Activated naive CD8-positive, alpha-beta T cell treated with anti-CD3 and anti-CD28 coated beads, Interleukin-2, amount 50 U/mL, for 24 hours (primary cell): Measurements from ENCODE around the gene SEC24A.
A peak's percentile ranks its signal among the peaks of the same experiment; 100 is the strongest.
"Not testable (repeated sequence)": the region's sequence is repeated elsewhere in the genome, so short reads cannot be mapped to it uniquely, and the experiment has no call there.

Experiments
- ATAC-seq: fragments of 150-1000 bp; cut with Tn5 transposase; one replicate; pipeline ENCODE4 v1.10.0; 2021
- DNase-seq: peaks from one replicate; pipeline ENCODE4 v3.0.0; 2021
- H3K27ac Mint-ChIP-seq: one replicate; pipeline ENCODE4 v1.8.0; 2021; ENCODE audit warnings: mild to moderate bottlenecking, mixed read lengths
- H3K27me3 Mint-ChIP-seq: one replicate; pipeline ENCODE4 v1.8.0; 2021; ENCODE audit warnings: mixed read lengths
- H3K36me3 Mint-ChIP-seq: one replicate; pipeline ENCODE4 v1.8.0; 2021; ENCODE audit warnings: low read depth, mixed read lengths
- H3K4me1 Mint-ChIP-seq: one replicate; pipeline ENCODE4 v1.8.0; 2021; ENCODE audit warnings: mixed read lengths
- H3K4me3 Mint-ChIP-seq: one replicate; pipeline ENCODE4 v1.8.0; 2021; ENCODE audit warnings: mild to moderate bottlenecking, moderate library complexity, mixed read lengths
- H3K9me3 Mint-ChIP-seq: one replicate; pipeline ENCODE4 v1.8.0; 2021; ENCODE audit warnings: mixed read lengths

Gene SEC24A

DNA sequence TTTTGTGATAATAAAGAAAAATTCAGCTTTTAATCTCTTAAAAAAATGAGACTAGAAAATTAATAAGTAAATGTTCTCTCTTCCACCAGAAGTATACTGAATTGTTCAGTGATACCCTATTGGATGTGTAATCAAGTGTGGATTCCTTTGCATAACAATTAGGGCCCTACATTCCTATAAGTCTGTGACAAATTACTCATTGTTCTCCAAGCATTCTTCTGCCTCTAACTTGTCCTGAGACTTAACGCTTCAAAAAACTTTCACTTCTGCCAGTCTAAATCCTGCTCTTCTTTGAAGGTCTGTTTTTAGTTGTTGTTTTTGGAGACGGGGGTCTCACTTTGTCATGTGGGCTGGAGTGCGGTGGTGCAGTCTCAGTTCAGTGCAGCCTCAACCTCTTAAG is 100.8 kb downstream of the SEC24A start:
- Mint-ChIP-seq H3K27ac (no peak overlapping the region), H3K27me3 (no peaks in the 10 kb centered on the region), H3K4me1 (no peaks in the 10 kb centered on the region), H3K36me3 (peaks cover 14% of the 10 kb centered on the region), H3K4me3 (no peak overlapping the region), H3K9me3 (no peaks in the 10 kb centered on the region)
- no peak for DNase-seq
- ATAC-seq, result no peak

- H3K27me3 Mint-ChIP-seq, result no peaks in the 10 kb centered on the region
- ATAC-seq (peak; percentile 21), DNase-seq (no peak)
- H3K4me1 Mint-ChIP-seq, result peaks cover 34% of the 10 kb centered on the region
- peaks cover 5% of the 10 kb centered on the region for H3K36me3 Mint-ChIP-seq
- no peaks in the 10 kb centered on the region for H3K9me3 Mint-ChIP-seq
- H3K27ac Mint-ChIP-seq, result peak overlapping the region; percentile 92
- peak overlapping the region; percentile 99 for H3K4me3 Mint-ChIP-seq
Observed at GRCh38 chr5:134758176-134758503, 109.6 kb downstream of the SEC24A start.

DNA sequence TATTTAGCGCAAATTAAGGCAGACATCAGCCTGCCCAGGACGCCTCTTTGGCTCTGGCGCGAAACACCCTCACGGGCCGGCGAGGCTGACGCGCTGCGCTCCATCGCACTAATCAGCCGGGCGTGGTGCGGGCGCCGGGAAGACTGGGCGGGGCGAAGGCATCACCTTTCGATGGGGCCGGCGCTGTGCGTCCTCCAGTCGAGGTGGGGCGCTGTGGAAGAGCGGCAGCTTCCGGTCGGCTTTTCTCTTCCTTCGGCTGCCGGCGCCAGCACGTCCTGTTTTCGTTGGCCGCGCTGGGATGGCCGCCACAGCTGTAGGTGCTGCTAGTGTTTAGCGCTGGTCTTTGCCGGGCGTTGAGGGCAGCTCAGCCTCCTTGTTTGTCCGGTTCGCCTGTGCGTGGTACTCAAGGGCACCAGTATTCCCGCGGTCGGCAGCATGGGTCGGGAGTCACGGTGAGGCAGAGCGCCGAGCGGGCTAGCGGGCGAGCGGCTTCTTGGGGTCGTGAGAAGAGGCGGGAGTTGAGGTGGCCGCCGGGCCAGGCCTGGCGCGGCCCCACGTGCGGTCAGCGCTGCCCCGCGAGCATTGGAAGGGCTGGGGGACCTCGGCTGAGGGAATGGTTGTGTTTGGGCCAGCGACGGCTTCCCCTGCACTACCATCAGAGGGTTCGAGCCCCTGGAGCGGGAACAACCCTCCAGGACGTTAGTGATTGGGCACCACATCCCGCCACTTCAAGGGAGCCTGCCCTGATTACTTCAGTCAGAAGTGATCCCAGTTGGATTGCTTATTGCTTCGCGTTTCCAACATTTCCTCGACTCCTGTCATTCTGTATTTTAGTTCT is 110.1 kb downstream of the SEC24A start, which contains the start of gene DDX46:
Gene DDX46, plus strand, starts transcription at position 276 of the 838 bp plus-strand sequence. Its CDS starts 160 bp downstream, at position 436.
- H3K27me3 Mint-ChIP-seq, result no peaks in the 10 kb centered on the region
- H3K27ac Mint-ChIP-seq, result peak within 1 kb of the TSS; percentile 92
- DNase-seq (peak; percentile 98), ATAC-seq (peak; percentile 99)
- H3K36me3 Mint-ChIP-seq, result peaks cover 10% of the 10 kb centered on the region
- H3K9me3 Mint-ChIP-seq, result no peaks in the 10 kb centered on the region
- H3K4me3 Mint-ChIP-seq, result peak within 1 kb of the TSS; percentile 99
- H3K4me1 Mint-ChIP-seq, result peaks cover 36% of the 10 kb centered on the region

GRCh38 chr5:134767528-134768291 is 119.1 kb downstream of the SEC24A start:
- not testable (repeated sequence) for H3K4me3 Mint-ChIP-seq

GRCh38 chr5:134769206-134769605 is 120.6 kb downstream of the SEC24A start:
- Mint-ChIP-seq H3K27me3 (no peaks in the 10 kb centered on the region), H3K4me3 (no peak overlapping the region), H3K9me3 (no peaks in the 10 kb centered on the region), H3K36me3 (peaks cover 44% of the 10 kb centered on the region), H3K4me1 (no peaks in the 10 kb centered on the region), H3K27ac (no peak overlapping the region)
- DNase-seq (no peak), ATAC-seq (no peak)

More at GRCh38 chr5:134767528-134768291, 119.1 kb downstream of the SEC24A start:
- H3K4me1 Mint-ChIP-seq, ATAC-seq, DNase-seq, H3K9me3 Mint-ChIP-seq, H3K27ac Mint-ChIP-seq, H3K27me3 Mint-ChIP-seq: not testable (repeated sequence)
- peaks cover 48% of the 10 kb centered on the region for H3K36me3 Mint-ChIP-seq

DNA sequence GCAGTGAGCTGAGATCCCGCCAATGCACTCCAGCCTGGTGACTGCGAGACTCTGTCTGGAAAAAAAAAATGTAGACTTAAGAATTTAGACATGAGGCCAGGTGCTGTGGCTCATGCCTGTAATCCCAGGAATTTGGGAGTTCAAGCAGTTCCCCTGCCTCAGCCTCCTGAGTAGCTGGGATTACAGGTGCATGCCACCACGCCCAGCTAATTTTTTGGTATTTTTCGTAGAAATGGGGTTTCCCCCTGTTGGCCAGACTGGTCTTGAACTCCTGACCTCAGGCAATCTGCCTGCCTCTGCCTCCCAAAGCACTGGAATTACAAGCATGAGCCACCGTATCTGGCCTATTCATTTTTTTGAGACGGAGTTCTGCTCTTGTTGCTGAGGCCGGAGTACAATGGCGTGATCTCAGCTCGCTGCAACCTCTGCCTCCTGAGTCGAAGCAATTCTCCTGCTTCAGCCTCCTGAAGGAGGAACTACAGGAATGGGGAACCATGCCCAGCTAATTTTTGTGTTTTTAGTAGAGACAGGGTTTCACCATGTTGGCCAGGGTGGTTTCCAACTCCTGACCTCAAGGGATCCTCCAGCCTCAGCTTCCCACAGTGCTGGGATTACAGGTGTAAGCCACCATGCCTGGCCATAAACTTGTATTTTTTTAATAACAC is 124.0 kb downstream of the SEC24A start:
- peaks cover 45% of the 10 kb centered on the region for H3K36me3 Mint-ChIP-seq
- H3K4me1 Mint-ChIP-seq, result no peaks in the 10 kb centered on the region
- no peak for DNase-seq

DNA sequence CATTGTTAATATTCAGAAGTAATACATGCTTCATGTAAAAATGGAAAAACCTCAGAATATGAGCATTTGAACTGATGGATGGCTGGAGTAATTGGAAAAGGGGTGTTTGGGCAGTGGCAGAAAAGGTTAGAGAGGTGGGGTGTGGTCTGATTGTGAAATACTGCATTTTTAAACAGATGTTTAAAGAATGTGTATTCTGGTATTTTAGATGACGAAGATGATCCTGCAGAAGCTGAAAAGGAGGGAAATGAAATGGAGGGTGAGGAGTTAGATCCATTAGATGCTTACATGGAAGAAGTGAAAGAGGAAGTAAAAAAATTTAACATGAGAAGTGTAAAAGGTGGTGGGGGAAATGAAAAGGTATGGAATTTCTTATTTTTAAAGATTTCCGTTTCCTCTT is 128.8 kb downstream of the SEC24A start:
- no peak for ATAC-seq
- H3K36me3 Mint-ChIP-seq, result peaks cover 32% of the 10 kb centered on the region
- H3K4me1 Mint-ChIP-seq, result no peaks in the 10 kb centered on the region
- no peaks in the 10 kb centered on the region for H3K27me3 Mint-ChIP-seq
- no peaks in the 10 kb centered on the region for H3K9me3 Mint-ChIP-seq
- no peak for DNase-seq
- no peak overlapping the region for H3K4me3 Mint-ChIP-seq
- peak overlapping the region; percentile 11 for H3K27ac Mint-ChIP-seq

More for the DNA sequence above, 124.0 kb downstream of the SEC24A start:
- Mint-ChIP-seq H3K4me3 (no peak overlapping the region), H3K27me3 (no peaks in the 10 kb centered on the region), H3K9me3 (no peaks in the 10 kb centered on the region), H3K27ac (no peak overlapping the region)
- no peak for ATAC-seq
